GM19035 (cell line): ENCODE results near the gene HERPUD1.

Experiments
- ATAC-seq: cut with Tn5 transposase; IDR thresholded peaks from one replicate; pipeline ENCODE4 v1.9.1; 2021; ENCODE audit not compliant: unreplicated experiment

HERPUD1 gene

GRCh38 chr16:56994311-56994710 lies 62.4 kb downstream of the HERPUD1 start:
- ATAC-seq = no peak
